G401.6 (cell line): Measurements from ENCODE around the gene SKI.

Experiments
- FAIRE-seq: peaks from 2 replicates; lab custom pipeline; 2012; peaks lifted over from hg19 to GRCh38; lab: Jason Lieb, UNC

The SKI gene

DNA sequence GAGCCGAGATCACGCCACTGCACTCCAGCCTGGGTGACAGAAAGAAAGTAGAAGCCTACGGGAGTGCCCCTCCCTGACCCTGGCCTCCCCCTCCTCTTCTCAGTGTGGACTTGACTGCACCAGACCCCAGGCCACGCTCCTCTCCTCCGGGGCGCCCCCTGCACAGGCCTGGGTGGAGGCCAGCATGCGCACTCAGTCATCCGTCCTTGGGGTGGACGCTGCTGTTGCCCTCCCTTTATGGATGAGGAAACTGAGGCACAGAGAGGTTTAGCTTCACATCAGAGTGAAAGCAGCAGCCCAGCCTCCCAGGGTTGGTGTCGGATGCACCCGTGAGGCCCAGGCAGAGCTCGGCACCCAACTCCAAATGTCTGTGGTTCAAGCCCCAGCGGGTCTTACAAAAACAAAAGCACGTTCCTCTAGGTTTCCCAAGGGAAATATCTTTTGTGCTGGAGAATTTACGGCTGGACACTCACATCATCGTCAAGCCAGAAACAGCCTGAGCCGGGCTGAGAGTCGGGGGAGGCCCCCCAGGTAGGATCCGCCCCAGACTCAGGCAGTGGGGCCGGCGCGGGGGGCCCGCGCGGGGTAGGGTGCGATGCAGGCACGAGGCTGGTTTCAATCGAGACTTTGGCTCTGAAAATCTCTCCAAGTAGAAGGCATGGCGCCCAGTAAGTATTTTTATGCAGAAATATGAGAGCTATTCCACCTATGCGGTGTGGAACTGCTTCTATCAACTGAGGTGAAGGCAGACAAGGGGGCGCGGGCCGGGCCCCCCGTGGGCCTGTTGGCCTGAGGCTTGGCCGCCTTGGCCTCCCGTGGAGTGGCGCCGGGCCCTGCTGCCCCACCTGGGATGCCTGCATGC is 126.6 kb downstream of the SKI start:
- FAIRE-seq = no peak

DNA sequence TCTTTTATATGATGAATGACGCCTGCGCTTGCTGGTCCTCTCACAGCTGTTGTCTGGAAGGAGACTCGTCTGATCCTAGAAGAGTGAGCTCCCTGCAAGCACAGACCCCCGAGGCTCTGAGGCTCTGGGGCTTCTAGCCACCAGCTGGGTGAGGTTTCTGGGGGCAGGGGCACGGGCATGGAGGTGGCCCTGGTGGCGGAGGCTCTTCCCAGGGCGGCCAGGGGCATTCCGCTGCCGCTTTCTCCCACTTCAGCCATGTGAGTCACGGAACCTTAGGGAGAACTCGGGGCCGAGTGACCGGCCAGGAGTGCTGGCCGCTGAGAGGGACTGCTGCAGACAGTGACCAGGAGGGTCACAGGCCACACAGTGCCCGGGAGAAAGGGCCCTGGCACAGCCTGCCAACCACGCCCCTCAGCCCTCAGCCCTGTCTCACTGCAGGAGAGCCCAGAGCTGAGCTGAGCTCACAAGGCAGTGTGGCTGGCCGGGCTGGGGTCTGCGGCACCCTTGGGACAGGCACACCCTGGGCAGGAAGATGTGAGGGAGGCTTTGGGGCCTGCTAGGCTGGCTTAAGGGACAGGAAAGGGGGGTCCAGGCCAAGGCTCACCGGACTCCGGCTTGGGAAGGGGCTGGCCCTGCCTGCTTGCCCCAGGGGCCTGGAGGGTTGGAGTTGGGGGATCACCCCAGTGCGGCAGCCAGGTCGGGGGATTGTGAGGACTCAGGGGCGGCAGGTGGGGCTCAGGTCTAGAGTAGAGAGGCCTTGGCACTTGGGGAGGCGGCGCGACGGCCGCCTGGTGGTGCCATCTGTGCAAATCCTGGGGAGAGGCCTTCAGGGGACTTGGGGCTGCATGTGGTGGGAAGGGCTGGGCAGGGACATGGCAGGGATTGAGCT is 127.5 kb downstream of the SKI start:
- FAIRE-seq = no peak

GRCh38 chr1:2356401-2356800 is 128.3 kb downstream of the SKI start:
- no peak for FAIRE-seq

DNA sequence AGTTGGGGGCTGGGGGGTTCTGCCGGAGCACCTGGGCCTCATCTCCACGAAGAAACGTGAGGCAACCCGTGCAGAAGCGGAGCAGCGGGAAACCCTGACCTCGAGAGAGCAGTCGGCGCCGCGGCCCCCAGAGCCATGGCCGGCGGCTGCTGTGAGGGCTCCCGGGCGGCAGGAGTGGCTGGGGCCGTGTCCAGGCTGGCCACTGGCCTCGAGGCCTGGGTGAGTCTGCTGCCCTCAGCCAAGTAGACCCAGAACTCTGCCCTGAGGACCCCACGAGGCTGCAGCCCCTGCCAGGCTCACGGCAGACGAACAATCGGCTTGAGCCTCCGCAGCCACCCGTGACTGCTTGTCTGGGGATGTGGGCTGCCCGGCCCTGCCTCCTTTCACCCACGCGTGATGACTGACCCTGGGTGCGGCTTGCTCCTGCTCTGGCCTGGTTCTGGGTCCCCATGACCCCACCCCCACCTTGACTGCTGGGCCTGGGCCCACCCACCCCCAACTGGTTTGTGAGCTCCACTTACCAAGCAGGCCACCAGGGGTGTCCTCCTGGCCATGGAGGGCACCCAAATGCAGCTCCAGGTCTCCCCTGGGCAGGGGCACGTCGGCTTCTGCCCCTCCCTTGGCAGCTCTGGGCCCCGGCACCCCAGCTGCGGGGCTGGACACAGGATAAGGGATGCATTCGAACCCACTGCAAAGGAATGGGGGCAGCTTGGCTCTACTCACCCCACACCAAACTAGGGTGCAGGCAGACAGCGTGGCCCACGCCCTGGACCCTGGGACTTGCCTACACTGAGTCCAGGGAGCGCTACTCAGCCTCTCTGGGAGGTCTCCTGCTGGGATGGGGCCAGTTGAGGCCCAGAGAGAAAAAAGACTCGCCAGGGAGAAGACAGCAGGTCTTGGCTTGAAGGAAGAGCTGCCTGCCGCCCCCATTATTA is 129.1 kb downstream of the SKI start:
- no peak for FAIRE-seq

GRCh38 chr1:2358072-2358471 is 130.0 kb downstream of the SKI start:
- no peak for FAIRE-seq

GRCh38 chr1:2358651-2359640 is 130.8 kb downstream of the SKI start:
- FAIRE-seq = no peak
